SK-N-SH treated with all-trans-retinoic acid at 6 μM for 48 hours (cell line): Measurements from ENCODE around the gene GSS.

Source experiments
- ATAC-seq: fragments of 200-7000 bp; cut with Tn5 transposase; 3 replicates; pipeline ENCODE4 v1.9.1; 2020; ENCODE audit warnings: mild to moderate bottlenecking, moderate library complexity
- ARNTL ChIP-seq: fragments of 450-650 bp; formaldehyde crosslinking; IDR thresholded peaks from 2 replicates; pipeline ENCODE4 v1.5.0; 2020; ENCODE audit warnings: low read depth, mild to moderate bottlenecking, moderate library complexity, borderline replicate concordance
- CREB5 ChIP-seq: fragments of 250-450 bp; sonication (Bioruptor Pico); IDR thresholded peaks from 2 replicates; pipeline ENCODE4 v1.5.1; 2020; ENCODE audit warnings: low read depth, mild to moderate bottlenecking, moderate library complexity
- CSDC2 ChIP-seq: fragments of 250-450 bp; sonication (Bioruptor Pico); IDR thresholded peaks from 2 replicates; pipeline ENCODE4 v1.5.0; 2020; ENCODE audit warnings: mild to moderate bottlenecking, moderate library complexity
- CSRNP3 ChIP-seq: fragments of 250-450 bp; sonication (Bioruptor Pico); IDR thresholded peaks from 2 replicates; pipeline ENCODE4 v1.5.1; 2021; ENCODE audit warnings: mild to moderate bottlenecking, moderate library complexity
- GLIS3 ChIP-seq: fragments of 250-450 bp; sonication (Bioruptor Pico); IDR thresholded peaks from 2 replicates; pipeline ENCODE4 v1.5.0; 2020; ENCODE audit warnings: mild to moderate bottlenecking, moderate library complexity
- OSR1 ChIP-seq: fragments of 250-450 bp; sonication (Bioruptor Pico); IDR thresholded peaks from 2 replicates; pipeline ENCODE4 v1.8.0; 2022; ENCODE audit warnings: moderate library complexity, mild to moderate bottlenecking, inconsistent platforms
- PPARA ChIP-seq: fragments of 250-450 bp; sonication (Bioruptor Pico); IDR thresholded peaks from 2 replicates; pipeline ENCODE4 v1.5.0; 2020; ENCODE audit warnings: mild to moderate bottlenecking, borderline replicate concordance
- SNAI2 ChIP-seq: fragments of 250-450 bp; sonication (Bioruptor Pico); IDR thresholded peaks from 2 replicates; pipeline ENCODE4 v1.5.0; 2020; ENCODE audit warnings: mild to moderate bottlenecking, moderate library complexity
- TCF4 ChIP-seq: fragments of 250-450 bp; sonication (Bioruptor Pico); IDR thresholded peaks from 2 replicates; pipeline ENCODE4 v1.8.0; 2021; ENCODE audit warnings: mild to moderate bottlenecking, moderate library complexity, borderline replicate concordance
- TOX ChIP-seq: fragments of 250-450 bp; sonication (Bioruptor Pico); IDR thresholded peaks from 2 replicates; pipeline ENCODE4 v1.8.0; 2021; ENCODE audit warnings: mild to moderate bottlenecking, moderate library complexity, borderline replicate concordance
- TSHZ2 ChIP-seq: fragments of 250-450 bp; sonication (Bioruptor Pico); IDR thresholded peaks from 2 replicates; pipeline ENCODE4 v1.5.0; 2020; ENCODE audit warnings: mild to moderate bottlenecking, moderate library complexity
- ZC3H10 ChIP-seq: fragments of 250-450 bp; sonication (Bioruptor Pico); IDR thresholded peaks from 2 replicates; pipeline ENCODE4 v1.5.1; 2021; ENCODE audit warnings: mild to moderate bottlenecking, moderate library complexity
- ZFP3 ChIP-seq: fragments of 250-450 bp; sonication (Bioruptor Pico); IDR thresholded peaks from 2 replicates; pipeline ENCODE4 v1.5.0; 2020; ENCODE audit warnings: mild to moderate bottlenecking, moderate library complexity
- ZFP30 ChIP-seq: fragments of 450-650 bp; formaldehyde crosslinking; IDR thresholded peaks from 2 replicates; pipeline ENCODE4 v1.5.0; 2022; ENCODE audit warnings: mild to moderate bottlenecking, moderate library complexity
- ZNF565 ChIP-seq: fragments of 450-650 bp; formaldehyde crosslinking; conservative IDR thresholded peaks from 2 replicates; pipeline ENCODE4 v1.5.0; 2020; ENCODE audit warnings: low read depth, mild to moderate bottlenecking, moderate library complexity
- ZNF70 ChIP-seq: fragments of 450-650 bp; formaldehyde crosslinking; IDR thresholded peaks from 2 replicates; pipeline ENCODE4 v1.5.0; 2020; ENCODE audit warnings: mild to moderate bottlenecking, moderate library complexity
- ZNF8 ChIP-seq: fragments of 450-650 bp; formaldehyde crosslinking; IDR thresholded peaks from 2 replicates; pipeline ENCODE4 v1.5.0; 2020; ENCODE audit warnings: mild to moderate bottlenecking, moderate library complexity
- TF ChIP-seq, protein P1 (sequence below): fragments of 250-450 bp; sonication (Bioruptor Pico); IDR thresholded peaks from 2 replicates; pipeline ENCODE4 v1.8.0; 2021; ENCODE audit warnings: low read depth, mild to moderate bottlenecking, moderate library complexity, borderline replicate concordance
- TF ChIP-seq, protein P2 (sequence below): fragments of 250-450 bp; sonication (Bioruptor Pico); IDR thresholded peaks from 2 replicates; pipeline ENCODE4 v1.8.0; 2020; ENCODE audit warnings: mild to moderate bottlenecking, moderate library complexity, borderline replicate concordance

The GSS gene

GRCh38 chr20:34970846-34971560 is 15.4 kb upstream of the GSS start (continued):
- TF ChIP-seq CSRNP3 (CRISPR knock-in tag), result no peak
- TF ChIP-seq TOX (CRISPR knock-in tag), result no peak
- TF ChIP-seq, all 23 proteins: peak for 0

DNA sequence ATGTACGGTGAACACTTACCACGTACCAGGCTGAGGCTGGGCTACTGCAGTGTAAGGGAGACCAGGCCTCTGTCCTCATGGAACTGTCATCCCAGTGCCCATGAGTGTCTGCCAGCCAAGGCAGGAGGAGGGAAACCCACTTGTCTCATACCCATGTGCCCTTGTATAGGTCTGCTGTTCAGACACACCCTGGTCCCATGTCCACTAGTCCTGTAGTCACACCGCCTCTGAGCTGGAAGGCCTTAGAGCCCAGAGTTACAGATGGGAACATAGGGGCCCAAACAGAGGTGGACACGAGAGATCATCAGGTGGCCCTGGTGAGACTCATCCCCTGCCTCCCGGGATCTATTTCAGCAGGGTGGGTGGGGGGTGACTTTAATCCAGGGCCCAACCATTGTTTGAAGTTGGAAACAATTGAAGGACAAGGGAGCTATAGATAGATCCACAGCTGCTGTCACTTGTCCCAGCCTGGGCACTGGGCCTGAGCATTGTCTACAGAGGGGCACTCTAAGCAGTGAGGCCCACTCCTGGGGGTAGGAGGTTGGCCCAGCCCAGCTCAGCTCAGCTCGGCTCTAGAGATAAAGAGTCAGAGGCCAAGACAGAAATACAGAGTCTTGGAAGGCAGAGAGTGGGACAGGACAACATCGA is 14.7 kb upstream of the GSS start:
- no peak for ATAC-seq
- TF ChIP-seq ZFP3 (CRISPR knock-in tag) (no peak), CSDC2 (CRISPR knock-in tag) (no peak), SNAI2 (CRISPR knock-in tag) (no peak), ZC3H10 (no peak), CSRNP3 (CRISPR knock-in tag) (no peak), ZNF70 (CRISPR knock-in tag) (no peak), OSR1 (CRISPR knock-in tag) (no peak), TCF4 (CRISPR knock-in tag) (no peak), TOX (CRISPR knock-in tag) (no peak), TSHZ2 (CRISPR knock-in tag) (no peak), ARNTL (CRISPR knock-in tag) (no peak), CREB5 (CRISPR knock-in tag) (no peak), ZNF8 (CRISPR knock-in tag) (no peak), GLIS3 (no peak), ZFP30 (CRISPR knock-in tag) (no peak), PPARA (CRISPR knock-in tag) (no peak), ZNF565 (no peak)
- TF ChIP-seq, protein P1, sequence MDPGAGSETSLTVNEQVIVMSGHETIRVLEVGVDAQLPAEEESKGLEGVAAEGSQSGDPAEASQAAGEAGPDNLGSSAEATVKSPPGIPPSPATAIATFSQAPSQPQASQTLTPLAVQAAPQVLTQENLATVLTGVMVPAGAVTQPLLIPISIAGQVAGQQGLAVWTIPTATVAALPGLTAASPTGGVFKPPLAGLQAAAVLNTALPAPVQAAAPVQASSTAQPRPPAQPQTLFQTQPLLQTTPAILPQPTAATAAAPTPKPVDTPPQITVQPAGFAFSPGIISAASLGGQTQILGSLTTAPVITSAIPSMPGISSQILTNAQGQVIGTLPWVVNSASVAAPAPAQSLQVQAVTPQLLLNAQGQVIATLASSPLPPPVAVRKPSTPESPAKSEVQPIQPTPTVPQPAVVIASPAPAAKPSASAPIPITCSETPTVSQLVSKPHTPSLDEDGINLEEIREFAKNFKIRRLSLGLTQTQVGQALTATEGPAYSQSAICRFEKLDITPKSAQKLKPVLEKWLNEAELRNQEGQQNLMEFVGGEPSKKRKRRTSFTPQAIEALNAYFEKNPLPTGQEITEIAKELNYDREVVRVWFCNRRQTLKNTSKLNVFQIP (CRISPR knock-in tag), result no peak
- TF ChIP-seq, protein P2, sequence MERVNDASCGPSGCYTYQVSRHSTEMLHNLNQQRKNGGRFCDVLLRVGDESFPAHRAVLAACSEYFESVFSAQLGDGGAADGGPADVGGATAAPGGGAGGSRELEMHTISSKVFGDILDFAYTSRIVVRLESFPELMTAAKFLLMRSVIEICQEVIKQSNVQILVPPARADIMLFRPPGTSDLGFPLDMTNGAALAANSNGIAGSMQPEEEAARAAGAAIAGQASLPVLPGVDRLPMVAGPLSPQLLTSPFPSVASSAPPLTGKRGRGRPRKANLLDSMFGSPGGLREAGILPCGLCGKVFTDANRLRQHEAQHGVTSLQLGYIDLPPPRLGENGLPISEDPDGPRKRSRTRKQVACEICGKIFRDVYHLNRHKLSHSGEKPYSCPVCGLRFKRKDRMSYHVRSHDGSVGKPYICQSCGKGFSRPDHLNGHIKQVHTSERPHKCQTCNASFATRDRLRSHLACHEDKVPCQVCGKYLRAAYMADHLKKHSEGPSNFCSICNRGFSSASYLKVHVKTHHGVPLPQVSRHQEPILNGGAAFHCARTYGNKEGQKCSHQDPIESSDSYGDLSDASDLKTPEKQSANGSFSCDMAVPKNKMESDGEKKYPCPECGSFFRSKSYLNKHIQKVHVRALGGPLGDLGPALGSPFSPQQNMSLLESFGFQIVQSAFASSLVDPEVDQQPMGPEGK (CRISPR knock-in tag), result no peak
